Measurements from ENCODE around the gene NOTUM. TPM values are rescaled to one million over a fixed set of nuclear protein-coding genes. Genes with fewer than 3 reads are reported as not detected.

Gene NOTUM
- total RNA-seq, 1 donor from 2014 or later = 1.7 TPM

DNA sequence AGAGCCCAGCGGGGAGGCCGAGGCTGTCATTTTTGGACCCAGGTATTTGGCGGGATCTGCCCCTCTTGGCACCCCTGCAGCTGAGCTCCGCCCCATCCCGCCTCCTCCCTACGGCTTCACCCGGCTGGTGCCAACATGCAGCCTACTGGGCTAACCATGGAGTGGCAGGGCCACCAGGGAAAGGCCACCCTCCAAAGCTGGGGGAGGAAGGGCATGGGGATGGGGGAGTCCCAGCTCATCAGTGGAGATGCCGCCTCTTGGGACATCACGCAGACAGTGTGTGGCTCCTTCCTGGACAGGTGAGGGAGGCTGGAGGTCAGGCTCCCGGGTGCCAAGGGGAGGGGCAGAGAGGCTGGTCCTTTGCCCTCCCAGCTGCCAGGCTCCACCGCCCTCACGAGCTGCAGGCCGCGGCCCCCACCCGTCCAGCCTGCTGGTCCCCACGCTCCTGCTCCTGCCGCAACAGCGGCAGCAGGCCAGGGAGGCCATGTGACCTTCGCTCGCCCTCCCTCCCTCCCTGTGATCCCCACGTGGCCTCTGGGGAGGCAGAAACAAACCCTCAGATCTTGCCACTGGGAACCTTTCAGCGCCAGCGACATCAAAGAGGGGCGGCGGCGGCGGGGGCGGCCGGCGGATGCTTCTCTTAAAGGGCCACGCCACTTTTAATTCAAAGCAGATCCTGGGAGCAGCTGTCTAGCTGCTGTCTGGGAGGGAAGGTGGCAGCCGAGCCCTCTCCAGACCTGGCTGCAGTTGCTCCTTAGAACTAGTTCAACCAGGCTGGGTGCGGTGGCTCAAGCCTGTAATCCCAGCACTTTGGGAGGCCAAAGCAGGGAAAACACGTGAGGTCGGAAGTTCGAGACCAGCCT, 6.8 kb upstream of the NOTUM start:
- Mint-ChIP-seq H3K27me3 (ENCODE audit: low read depth, unreplicated experiment) (peaks cover 12% of the 10 kb centered on the region), H3K36me3 (ENCODE audit: low read depth, unreplicated experiment) (no peaks in the 10 kb centered on the region), H3K27ac (ENCODE audit: unreplicated experiment) (peak overlapping the region; percentile 26), H3K4me1 (ENCODE audit: low read depth, unreplicated experiment) (peaks cover 2% of the 10 kb centered on the region), H3K4me3 (ENCODE audit: unreplicated experiment) (no peak overlapping the region), H3K9me3 (ENCODE audit: unreplicated experiment) (peaks cover 5% of the 10 kb centered on the region)
- H3K4me2 ChIP-seq (ENCODE audit: low read length) = peak overlapping the region; percentile 68
- TF ChIP-seq CTCF (IDR thresholded peaks at IDR 0.05; ENCODE audit: insufficient read depth, low read depth, low read length) = no peak
- no peak for TF ChIP-seq EZH2 (IDR thresholded peaks at IDR 0.05; ENCODE audit: insufficient read depth, low read length)
- no peaks in the 10 kb centered on the region for H4K20me1 ChIP-seq (ENCODE audit: insufficient read depth, low read length)
- DNase-seq (ENCODE audit: low read depth) (peak; percentile 36), FAIRE-seq (no peak)
- no peaks in the 10 kb centered on the region for H3K79me2 ChIP-seq (ENCODE audit: insufficient read depth, low read length)
- H3K4me3 ChIP-seq (ENCODE audit: insufficient read depth, low read depth, low read length) = no peak overlapping the region
- H3K9me3 ChIP-seq (ENCODE audit: insufficient read depth, low read depth, low read length) = no peaks in the 10 kb centered on the region
- peaks cover 21% of the 10 kb centered on the region for H3K27me3 ChIP-seq (ENCODE audit: insufficient read depth, low read length)
- no peaks in the 10 kb centered on the region for H3K36me3 ChIP-seq (ENCODE audit: insufficient read depth, low read length)
- peak overlapping the region; percentile 52 for H2AFZ ChIP-seq (ENCODE audit: low read depth, low read length)
- no peak overlapping the region for H3K9ac ChIP-seq (ENCODE audit: low read length)
- no peak overlapping the region for H3K27ac ChIP-seq (ENCODE audit: low read depth, low read length)
- peaks cover 7% of the 10 kb centered on the region for H3K4me1 ChIP-seq (ENCODE audit: insufficient read depth, low read length)

DNA sequence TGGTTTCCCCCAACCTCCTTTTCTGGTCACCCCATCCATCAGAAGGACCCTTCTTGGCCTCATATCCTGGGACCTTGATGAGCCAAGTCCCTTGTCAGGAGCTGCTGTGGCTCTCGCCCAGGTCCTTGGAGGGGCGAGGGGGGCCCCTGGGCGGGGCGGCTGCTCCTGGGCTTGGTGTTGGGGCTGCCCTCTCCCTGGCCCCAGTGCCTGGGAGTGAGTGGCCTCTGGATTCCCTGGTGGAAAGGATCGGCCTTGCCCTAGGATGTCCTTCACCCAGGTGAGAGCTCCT, 6.2 kb upstream of the NOTUM start:
- no peak for DNase-seq (ENCODE audit: low read depth)
- Histone ChIP-seq H3K36me3 (ENCODE audit: insufficient read depth, low read length) (no peaks in the 10 kb centered on the region), H3K9ac (ENCODE audit: low read length) (no peak overlapping the region), H3K9me3 (ENCODE audit: insufficient read depth, low read depth, low read length) (no peaks in the 10 kb centered on the region), H3K4me3 (ENCODE audit: insufficient read depth, low read depth, low read length) (no peak overlapping the region), H3K4me1 (ENCODE audit: insufficient read depth, low read length) (peaks cover 7% of the 10 kb centered on the region), H3K27me3 (ENCODE audit: insufficient read depth, low read length) (peaks cover 26% of the 10 kb centered on the region), H3K79me2 (ENCODE audit: insufficient read depth, low read length) (no peaks in the 10 kb centered on the region), H3K27ac (ENCODE audit: low read depth, low read length) (no peak overlapping the region), H2AFZ (ENCODE audit: low read depth, low read length) (no peak overlapping the region), H4K20me1 (ENCODE audit: insufficient read depth, low read length) (no peaks in the 10 kb centered on the region), H3K4me2 (ENCODE audit: low read length) (no peak overlapping the region)
- no peak overlapping the region for H3K4me3 Mint-ChIP-seq (ENCODE audit: unreplicated experiment)
- no peak for TF ChIP-seq CTCF (IDR thresholded peaks at IDR 0.05; ENCODE audit: insufficient read depth, low read depth, low read length)
- no peak for TF ChIP-seq EZH2 (IDR thresholded peaks at IDR 0.05; ENCODE audit: insufficient read depth, low read length)
- H3K27me3 Mint-ChIP-seq (ENCODE audit: low read depth, unreplicated experiment) = peaks cover 14% of the 10 kb centered on the region
- no peaks in the 10 kb centered on the region for H3K36me3 Mint-ChIP-seq (ENCODE audit: low read depth, unreplicated experiment)
- peaks cover 2% of the 10 kb centered on the region for H3K4me1 Mint-ChIP-seq (ENCODE audit: low read depth, unreplicated experiment)
- H3K9me3 Mint-ChIP-seq (ENCODE audit: unreplicated experiment) = peaks cover 1% of the 10 kb centered on the region
- FAIRE-seq = no peak
- no peak overlapping the region for H3K27ac Mint-ChIP-seq (ENCODE audit: unreplicated experiment)
